HG02884 (cell line): ENCODE results near the gene DHDH.
"Not testable (repeated sequence)": the region's sequence is repeated elsewhere in the genome, so short reads cannot be mapped to it uniquely, and the experiment has no call there.

ENCODE experiments used
- ATAC-seq: cut with Tn5 transposase; IDR thresholded peaks from one replicate; pipeline ENCODE4 v1.9.1; 2021; ENCODE audit warnings: mild to moderate bottlenecking, moderate library complexity; ENCODE audit not compliant: unreplicated experiment

Gene DHDH

GRCh38 chr19:48933382-48933932 is at the start of gene DHDH:
Gene DHDH, plus strand, starts transcription at chr19:48933699. Its CDS starts 23 bp downstream, at chr19:48933722.
- no peak for ATAC-seq

- ATAC-seq = no peak
These were observed 49.8 kb upstream of the DHDH start for GRCh38 chr19:48883726-48884125.

GRCh38 chr19:48887861-48888612 is 45.5 kb upstream of the DHDH start:
- ATAC-seq = no peak

GRCh38 chr19:48889496-48889895 is 44.0 kb upstream of the DHDH start:
- not testable (repeated sequence) for ATAC-seq

GRCh38 chr19:48890551-48890950 is 42.9 kb upstream of the DHDH start:
- ATAC-seq = no peak

GRCh38 chr19:48895226-48895625 is 38.3 kb upstream of the DHDH start:
- no peak for ATAC-seq

GRCh38 chr19:48896191-48896720 is 37.2 kb upstream of the DHDH start:
- no peak for ATAC-seq

GRCh38 chr19:48897181-48897580 is 36.3 kb upstream of the DHDH start:
- ATAC-seq = no peak

- not testable (repeated sequence) for ATAC-seq
These were observed 34.1 kb upstream of the DHDH start for GRCh38 chr19:48899386-48899749.

- peak; percentile 68 for ATAC-seq
These were observed 33.6 kb upstream of the DHDH start, which contains the start of gene NUCB1 for GRCh38 chr19:48899781-48900476. Gene NUCB1, plus strand, starts transcription at chr19:48900312. Its CDS starts 485 bp downstream, at chr19:48900797.

GRCh38 chr19:48900477-48901406 is 32.8 kb upstream of the DHDH start:
- ATAC-seq = no peak

GRCh38 chr19:48902291-48902690 is 31.2 kb upstream of the DHDH start:
- ATAC-seq = not testable (repeated sequence)

GRCh38 chr19:48903788-48904187 is 29.7 kb upstream of the DHDH start:
- not testable (repeated sequence) for ATAC-seq

GRCh38 chr19:48905664-48906063 is 27.8 kb upstream of the DHDH start:
- ATAC-seq = no peak

- no peak for ATAC-seq
These were observed 27.2 kb upstream of the DHDH start for GRCh38 chr19:48906324-48906723.

GRCh38 chr19:48907671-48908070 is 25.8 kb upstream of the DHDH start:
- ATAC-seq = no peak

- ATAC-seq = not testable (repeated sequence)
These were observed 23.9 kb upstream of the DHDH start for GRCh38 chr19:48909424-48910077.

GRCh38 chr19:48910803-48911202 is 22.7 kb upstream of the DHDH start:
- ATAC-seq = no peak

GRCh38 chr19:48913114-48913889 is 20.2 kb upstream of the DHDH start:
- ATAC-seq = no peak
